Mammary epithelial cell (primary cell): ENCODE data around the gene FBLN7.

Experiments used
- EZH2 ChIP-seq: IDR thresholded peaks from 2 replicates; pipeline ENCODE4 v1.6.1; 2012; ENCODE audit warnings: low read length, inconsistent platforms, borderline replicate concordance
- TF ChIP-seq, protein P1 (sequence below), 2 donors: IDR thresholded peaks in 1 of 2; conservative IDR thresholded peaks in 1 of 2; 2 replicates each; pipeline ENCODE4 v1.5.1; 2011 to 2012; ENCODE audit warnings: inconsistent platforms in 2 of 2, low read length in 2 of 2, mild to moderate bottlenecking in 2 of 2, control low read depth in 1 of 2, low read depth in 1 of 2; ENCODE audit not compliant: insufficient read depth in 1 of 2; ENCODE audit errors: extremely low read depth in 1 of 2

- TF ChIP-seq, protein P1, sequence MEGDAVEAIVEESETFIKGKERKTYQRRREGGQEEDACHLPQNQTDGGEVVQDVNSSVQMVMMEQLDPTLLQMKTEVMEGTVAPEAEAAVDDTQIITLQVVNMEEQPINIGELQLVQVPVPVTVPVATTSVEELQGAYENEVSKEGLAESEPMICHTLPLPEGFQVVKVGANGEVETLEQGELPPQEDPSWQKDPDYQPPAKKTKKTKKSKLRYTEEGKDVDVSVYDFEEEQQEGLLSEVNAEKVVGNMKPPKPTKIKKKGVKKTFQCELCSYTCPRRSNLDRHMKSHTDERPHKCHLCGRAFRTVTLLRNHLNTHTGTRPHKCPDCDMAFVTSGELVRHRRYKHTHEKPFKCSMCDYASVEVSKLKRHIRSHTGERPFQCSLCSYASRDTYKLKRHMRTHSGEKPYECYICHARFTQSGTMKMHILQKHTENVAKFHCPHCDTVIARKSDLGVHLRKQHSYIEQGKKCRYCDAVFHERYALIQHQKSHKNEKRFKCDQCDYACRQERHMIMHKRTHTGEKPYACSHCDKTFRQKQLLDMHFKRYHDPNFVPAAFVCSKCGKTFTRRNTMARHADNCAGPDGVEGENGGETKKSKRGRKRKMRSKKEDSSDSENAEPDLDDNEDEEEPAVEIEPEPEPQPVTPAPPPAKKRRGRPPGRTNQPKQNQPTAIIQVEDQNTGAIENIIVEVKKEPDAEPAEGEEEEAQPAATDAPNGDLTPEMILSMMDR (conservative IDR thresholded peaks at IDR 0.05 in 1 of 2, IDR thresholded peaks at IDR 0.05 in 1 of 2; ENCODE audit: extremely low read depth in 1 of 2, insufficient read depth in 1 of 2, low read depth in 1 of 2, low read length in 2 of 2): no peak
- no peak for TF ChIP-seq EZH2
Observed at GRCh38 chr2:112089375-112089774, 48.8 kb upstream of the FBLN7 start.
